Measurements from ENCODE around the gene UCN3. TPM values are rescaled to one million over a fixed set of nuclear protein-coding genes. Genes with fewer than 3 reads are reported as not detected.

Gene UCN3
- total RNA-seq, 4 donors from 2014 or later, result not detected

GRCh38 chr10:5396556-5397300 lies 32.0 kb downstream of the UCN3 start:
- Histone ChIP-seq H3K9me3 (no peaks in the 10 kb centered on the region), H3K27me3 (no peaks in the 10 kb centered on the region), H3K4me3 (no peak overlapping the region), H3K36me3 (no peaks in the 10 kb centered on the region), H3K27ac (no peak overlapping the region), H3K4me1 (no peaks in the 10 kb centered on the region)
- TF ChIP-seq CTCF (IDR thresholded peaks at IDR 0.05), result no peak
- TF ChIP-seq POLR2A (IDR thresholded peaks at IDR 0.05), result no peak
- DNase-seq, result no peak
- intact Hi-C loops (cut with DNase I; ENCODE audit: low total_unique reads), result no loop called here

GRCh38 chr10:5399332-5399731 lies 34.6 kb downstream of the UCN3 start:
- DNase-seq, result no peak
- no peak for TF ChIP-seq POLR2A (IDR thresholded peaks at IDR 0.05)
- no peak for TF ChIP-seq CTCF (IDR thresholded peaks at IDR 0.05)
- no peaks in the 10 kb centered on the region for H3K36me3 ChIP-seq
- H3K27me3 ChIP-seq, result no peaks in the 10 kb centered on the region
- no peaks in the 10 kb centered on the region for H3K9me3 ChIP-seq
- no peaks in the 10 kb centered on the region for H3K4me1 ChIP-seq
- H3K4me3 ChIP-seq, result no peak overlapping the region
- no peak overlapping the region for H3K27ac ChIP-seq
- intact Hi-C loops (cut with DNase I; ENCODE audit: low total_unique reads), result no loop called here

- Histone ChIP-seq H3K4me1 (no peaks in the 10 kb centered on the region), H3K27me3 (no peaks in the 10 kb centered on the region), H3K4me3 (no peak overlapping the region), H3K27ac (no peak overlapping the region), H3K36me3 (no peaks in the 10 kb centered on the region), H3K9me3 (no peaks in the 10 kb centered on the region)
- TF ChIP-seq POLR2A (IDR thresholded peaks at IDR 0.05) (no peak), CTCF (IDR thresholded peaks at IDR 0.05) (no peak)
- DNase-seq, result no peak
- intact Hi-C loops (cut with DNase I; ENCODE audit: low total_unique reads), result no loop called here
Observed at GRCh38 chr10:5400468-5401240, 35.9 kb downstream of the UCN3 start.

- Histone ChIP-seq H3K4me1 (no peaks in the 10 kb centered on the region), H3K27me3 (no peaks in the 10 kb centered on the region), H3K27ac (no peak overlapping the region), H3K36me3 (no peaks in the 10 kb centered on the region), H3K4me3 (no peak overlapping the region), H3K9me3 (no peaks in the 10 kb centered on the region)
- intact Hi-C loops (cut with DNase I; ENCODE audit: low total_unique reads), result no loop called here
- DNase-seq, result no peak
- TF ChIP-seq CTCF (IDR thresholded peaks at IDR 0.05) (no peak), POLR2A (IDR thresholded peaks at IDR 0.05) (no peak)
Observed at GRCh38 chr10:5402798-5403197, 38.0 kb downstream of the UCN3 start.

Data from uterus (tissue), 4 donors.